Progenitor cell of endocrine pancreas (in vitro differentiated cells): ENCODE measurements around the gene LITAFD. TPM values are rescaled to one million over a fixed set of nuclear protein-coding genes. Genes with fewer than 3 reads are reported as not detected.
"Not testable (repeated sequence)": the region's sequence is repeated elsewhere in the genome, so short reads cannot be mapped to it uniquely, and the experiment has no call there.

Experiments
- DNase-seq: peaks from one replicate; pipeline ENCODE4 v3.0.0; 2021; ENCODE audit warnings: low spot score; ENCODE audit not compliant: unreplicated experiment
- H3K27ac Mint-ChIP-seq: 2 replicates; pipeline ENCODE4 v1.8.0; 2021; ENCODE audit warnings: mild to moderate bottlenecking, moderate library complexity, mixed read lengths
- H3K27me3 Mint-ChIP-seq: 2 replicates; pipeline ENCODE4 v1.8.0; 2021; ENCODE audit warnings: mixed read lengths
- H3K36me3 Mint-ChIP-seq: 2 replicates; pipeline ENCODE4 v1.8.0; 2022; ENCODE audit warnings: mixed read lengths; ENCODE audit not compliant: insufficient read depth
- H3K4me1 Mint-ChIP-seq: 2 replicates; pipeline ENCODE4 v1.8.0; 2021; ENCODE audit warnings: low read depth, mixed read lengths
- H3K4me3 Mint-ChIP-seq: 2 replicates; pipeline ENCODE4 v1.8.0; 2021; ENCODE audit warnings: low read depth, mild to moderate bottlenecking, moderate library complexity, mixed read lengths
- H3K9me3 Mint-ChIP-seq: 2 replicates; pipeline ENCODE4 v1.8.0; 2021; ENCODE audit warnings: low read depth, mixed read lengths
- CTCF ChIP-seq: fragments of 200-600 bp; sonication (generic); IDR thresholded peaks from one replicate; pipeline ENCODE4 v1.5.0; 2021; ENCODE audit warnings: antibody characterized with exemption, mild to moderate bottlenecking; ENCODE audit not compliant: unreplicated experiment
- total RNA-seq: library from RNA; stranded (reverse); gene quantifications from 2 replicates; pipeline ENCODE4 v1.2.1, GENCODE V29; 2021

The LITAFD gene
- total RNA-seq, 1 donor from 2014 or later: not detected

- Mint-ChIP-seq H3K27ac (peak overlapping the region; percentile 93), H3K27me3 (no peaks in the 10 kb centered on the region), H3K4me1 (peaks cover 46% of the 10 kb centered on the region), H3K4me3 (peak overlapping the region; percentile 94), H3K36me3 (no peaks in the 10 kb centered on the region), H3K9me3 (no peaks in the 10 kb centered on the region)
- TF ChIP-seq CTCF: no peak
- no peak for DNase-seq
Observed at GRCh38 chr16:8867932-8868415, 14.2 kb upstream of the LITAFD start.

- H3K4me1 Mint-ChIP-seq: peaks cover 40% of the 10 kb centered on the region
- no peaks in the 10 kb centered on the region for H3K27me3 Mint-ChIP-seq
- H3K36me3 Mint-ChIP-seq: no peaks in the 10 kb centered on the region
- peak within 1 kb of the TSS; percentile 93 for H3K27ac Mint-ChIP-seq
- TF ChIP-seq CTCF: no peak
- H3K9me3 Mint-ChIP-seq: no peaks in the 10 kb centered on the region
- peak; percentile 80 for DNase-seq
- peak within 1 kb of the TSS; percentile 94 for H3K4me3 Mint-ChIP-seq
Observed at GRCh38 chr16:8868416-8869211, 13.5 kb upstream of the LITAFD start, which contains the start of gene CARHSP1. Gene CARHSP1, minus strand, starts transcription at chr16:8869006. Its CDS starts 9,678 bp downstream, at chr16:8859328.

GRCh38 chr16:8869212-8869987 lies 12.8 kb upstream of the LITAFD start:
- peak overlapping the region; percentile 87 for H3K27ac Mint-ChIP-seq
- no peaks in the 10 kb centered on the region for H3K27me3 Mint-ChIP-seq
- TF ChIP-seq CTCF: peak; percentile 31
- peak overlapping the region; percentile 81 for H3K4me3 Mint-ChIP-seq
- no peaks in the 10 kb centered on the region for H3K36me3 Mint-ChIP-seq
- no peaks in the 10 kb centered on the region for H3K9me3 Mint-ChIP-seq
- peaks cover 33% of the 10 kb centered on the region for H3K4me1 Mint-ChIP-seq
- DNase-seq: no peak

- peak overlapping the region; percentile 87 for H3K27ac Mint-ChIP-seq
- H3K36me3 Mint-ChIP-seq, H3K27me3 Mint-ChIP-seq, DNase-seq, H3K4me3 Mint-ChIP-seq, H3K9me3 Mint-ChIP-seq: not testable (repeated sequence)
- H3K4me1 Mint-ChIP-seq: peaks cover 31% of the 10 kb centered on the region
Observed at GRCh38 chr16:8869988-8870241, 12.2 kb upstream of the LITAFD start.

- DNase-seq: no peak
- Mint-ChIP-seq H3K27me3 (no peaks in the 10 kb centered on the region), H3K36me3 (no peaks in the 10 kb centered on the region), H3K4me1 (peaks cover 16% of the 10 kb centered on the region), H3K9me3 (no peaks in the 10 kb centered on the region), H3K27ac (no peak overlapping the region), H3K4me3 (no peak overlapping the region)
- TF ChIP-seq CTCF: no peak
Observed at GRCh38 chr16:8872071-8872470, 10.1 kb upstream of the LITAFD start.
